ENCODE measurements around the gene CSTPP1. TPM values are rescaled to one million over a fixed set of nuclear protein-coding genes. Genes with fewer than 3 reads are reported as not detected.

CSTPP1 gene
- total RNA-seq, 1 donor from 2014 or later: 29.6 TPM

- no peaks in the 10 kb centered on the region for H3K9me3 ChIP-seq (ENCODE audit: insufficient read depth, low read depth, low read length)
Observed at GRCh38 chr11:47121056-47121455, 184.5 kb downstream of the CSTPP1 start.

GRCh38 chr11:47121731-47122130 lies 185.2 kb downstream of the CSTPP1 start:
- Mint-ChIP-seq H3K27me3 (ENCODE audit: low read depth, unreplicated experiment) (no peaks in the 10 kb centered on the region), H3K4me3 (ENCODE audit: unreplicated experiment) (no peak overlapping the region), H3K36me3 (ENCODE audit: low read depth, unreplicated experiment) (peaks cover 2% of the 10 kb centered on the region), H3K27ac (ENCODE audit: unreplicated experiment) (no peak overlapping the region), H3K9me3 (ENCODE audit: unreplicated experiment) (no peaks in the 10 kb centered on the region), H3K4me1 (ENCODE audit: low read depth, unreplicated experiment) (peaks cover 8% of the 10 kb centered on the region)
- H2AFZ ChIP-seq (ENCODE audit: low read depth, low read length): no peak overlapping the region
- no peaks in the 10 kb centered on the region for H3K4me1 ChIP-seq (ENCODE audit: insufficient read depth, low read length)
- H3K36me3 ChIP-seq (ENCODE audit: insufficient read depth, low read length): no peaks in the 10 kb centered on the region
- DNase-seq (ENCODE audit: low read depth): no peak
- H3K27ac ChIP-seq (ENCODE audit: low read depth, low read length): no peak overlapping the region
- no peaks in the 10 kb centered on the region for H3K79me2 ChIP-seq (ENCODE audit: insufficient read depth, low read length)
- no peaks in the 10 kb centered on the region for H4K20me1 ChIP-seq (ENCODE audit: insufficient read depth, low read length)
- no peak for TF ChIP-seq EZH2 (IDR thresholded peaks at IDR 0.05; ENCODE audit: insufficient read depth, low read length)
- TF ChIP-seq CTCF (IDR thresholded peaks at IDR 0.05; ENCODE audit: insufficient read depth, low read depth, low read length): no peak
- no peaks in the 10 kb centered on the region for H3K27me3 ChIP-seq (ENCODE audit: insufficient read depth, low read length)
- H3K9ac ChIP-seq (ENCODE audit: low read length): no peak overlapping the region
- H3K9me3 ChIP-seq (ENCODE audit: insufficient read depth, low read depth, low read length): no peaks in the 10 kb centered on the region
- no peak for FAIRE-seq
- no peak overlapping the region for H3K4me3 ChIP-seq (ENCODE audit: insufficient read depth, low read depth, low read length)
- H3K4me2 ChIP-seq (ENCODE audit: low read length): no peak overlapping the region

More at GRCh38 chr11:47121056-47121455, 184.5 kb downstream of the CSTPP1 start:
- no peak overlapping the region for H3K9ac ChIP-seq (ENCODE audit: low read length)
- H3K79me2 ChIP-seq (ENCODE audit: insufficient read depth, low read length): no peaks in the 10 kb centered on the region
- no peaks in the 10 kb centered on the region for H3K27me3 Mint-ChIP-seq (ENCODE audit: low read depth, unreplicated experiment)
- H3K27me3 ChIP-seq (ENCODE audit: insufficient read depth, low read length): no peaks in the 10 kb centered on the region
- no peaks in the 10 kb centered on the region for H3K36me3 ChIP-seq (ENCODE audit: insufficient read depth, low read length)
- H2AFZ ChIP-seq (ENCODE audit: low read depth, low read length): no peak overlapping the region
- FAIRE-seq: no peak
- H3K4me1 ChIP-seq (ENCODE audit: insufficient read depth, low read length): no peaks in the 10 kb centered on the region
- TF ChIP-seq CTCF (IDR thresholded peaks at IDR 0.05; ENCODE audit: insufficient read depth, low read depth, low read length) (no peak), EZH2 (IDR thresholded peaks at IDR 0.05; ENCODE audit: insufficient read depth, low read length) (no peak)
- peaks cover 8% of the 10 kb centered on the region for H3K4me1 Mint-ChIP-seq (ENCODE audit: low read depth, unreplicated experiment)
- H3K27ac Mint-ChIP-seq (ENCODE audit: unreplicated experiment): no peak overlapping the region
- H3K4me3 ChIP-seq (ENCODE audit: insufficient read depth, low read depth, low read length): no peak overlapping the region
- peaks cover 2% of the 10 kb centered on the region for H3K36me3 Mint-ChIP-seq (ENCODE audit: low read depth, unreplicated experiment)
- no peaks in the 10 kb centered on the region for H4K20me1 ChIP-seq (ENCODE audit: insufficient read depth, low read length)
- no peak overlapping the region for H3K27ac ChIP-seq (ENCODE audit: low read depth, low read length)
- no peak for DNase-seq (ENCODE audit: low read depth)
- no peaks in the 10 kb centered on the region for H3K9me3 Mint-ChIP-seq (ENCODE audit: unreplicated experiment)
- no peak overlapping the region for H3K4me2 ChIP-seq (ENCODE audit: low read length)
- no peak overlapping the region for H3K4me3 Mint-ChIP-seq (ENCODE audit: unreplicated experiment)

GRCh38 chr11:47123094-47123493 lies 186.5 kb downstream of the CSTPP1 start:
- H3K27ac ChIP-seq (ENCODE audit: low read depth, low read length): no peak overlapping the region

More at GRCh38 chr11:47123094-47123493, 186.5 kb downstream of the CSTPP1 start:
- no peaks in the 10 kb centered on the region for H3K9me3 ChIP-seq (ENCODE audit: insufficient read depth, low read depth, low read length)
- no peaks in the 10 kb centered on the region for H4K20me1 ChIP-seq (ENCODE audit: insufficient read depth, low read length)
- no peak overlapping the region for H3K9ac ChIP-seq (ENCODE audit: low read length)
- DNase-seq (ENCODE audit: low read depth) (no peak), FAIRE-seq (no peak)
- H3K4me1 Mint-ChIP-seq (ENCODE audit: low read depth, unreplicated experiment): peaks cover 8% of the 10 kb centered on the region
- no peaks in the 10 kb centered on the region for H3K9me3 Mint-ChIP-seq (ENCODE audit: unreplicated experiment)
- H3K27me3 Mint-ChIP-seq (ENCODE audit: low read depth, unreplicated experiment): no peaks in the 10 kb centered on the region
- H3K4me2 ChIP-seq (ENCODE audit: low read length): no peak overlapping the region
- no peaks in the 10 kb centered on the region for H3K79me2 ChIP-seq (ENCODE audit: insufficient read depth, low read length)
- no peak overlapping the region for H3K27ac Mint-ChIP-seq (ENCODE audit: unreplicated experiment)
- H3K4me3 Mint-ChIP-seq (ENCODE audit: unreplicated experiment): no peak overlapping the region
- H3K27me3 ChIP-seq (ENCODE audit: insufficient read depth, low read length): no peaks in the 10 kb centered on the region
- TF ChIP-seq CTCF (IDR thresholded peaks at IDR 0.05; ENCODE audit: insufficient read depth, low read depth, low read length): no peak
- no peak for TF ChIP-seq EZH2 (IDR thresholded peaks at IDR 0.05; ENCODE audit: insufficient read depth, low read length)
- H3K36me3 ChIP-seq (ENCODE audit: insufficient read depth, low read length): no peaks in the 10 kb centered on the region
- no peak overlapping the region for H2AFZ ChIP-seq (ENCODE audit: low read depth, low read length)
- peaks cover 2% of the 10 kb centered on the region for H3K36me3 Mint-ChIP-seq (ENCODE audit: low read depth, unreplicated experiment)
- H3K4me1 ChIP-seq (ENCODE audit: insufficient read depth, low read length): no peaks in the 10 kb centered on the region
- H3K4me3 ChIP-seq (ENCODE audit: insufficient read depth, low read depth, low read length): no peak overlapping the region
